Measurements from ENCODE around the gene FAM3B. TPM values are rescaled to one million over a fixed set of nuclear protein-coding genes. Genes with fewer than 3 reads are reported as not detected.

The FAM3B gene
- total RNA-seq, 2 donors from 2014 or later: 1.5 to 11.8 TPM

GRCh38 chr21:41393876-41394465, 77.4 kb downstream of the FAM3B start:
- Histone ChIP-seq H3K27me3 (replicated peaks; ENCODE audit: insufficient read depth) (no peaks in the 10 kb centered on the region), H3K4me1 (ENCODE audit: control insufficient read depth in 1 of 2, low read depth in 2 of 2) (no peaks in the 10 kb centered on the region), H3K9me3 (no peaks in the 10 kb centered on the region), H3K36me3 (peaks cover 3% of the 10 kb centered on the region), H3K27ac (no peak overlapping the region), H3K4me3 (no peak overlapping the region)
- no peak for DNase-seq (ENCODE audit: low spot score)
- no peak for ATAC-seq (ENCODE audit: insufficient number of reproducible peaks, low FRiP score, low read depth)
- TF ChIP-seq CTCF (IDR thresholded peaks at IDR 0.05): no peak

GRCh38 chr21:41396558-41397075, 80.0 kb downstream of the FAM3B start:
- TF ChIP-seq CTCF (IDR thresholded peaks at IDR 0.05): no peak
- no peak for ATAC-seq (ENCODE audit: insufficient number of reproducible peaks, low FRiP score, low read depth)
- no peak overlapping the region for H3K27ac ChIP-seq
- H3K4me1 ChIP-seq (ENCODE audit: control insufficient read depth in 1 of 2, low read depth in 2 of 2): no peaks in the 10 kb centered on the region
- no peak overlapping the region for H3K4me3 ChIP-seq
- H3K27me3 ChIP-seq (replicated peaks; ENCODE audit: insufficient read depth): no peaks in the 10 kb centered on the region
- no peak for DNase-seq (ENCODE audit: low spot score)
- no peaks in the 10 kb centered on the region for H3K9me3 ChIP-seq
- H3K36me3 ChIP-seq: peaks cover 6% of the 10 kb centered on the region

- ATAC-seq (ENCODE audit: insufficient number of reproducible peaks, low FRiP score, low read depth) (no peak), DNase-seq (ENCODE audit: low spot score) (no peak)
- H3K27me3 ChIP-seq (replicated peaks; ENCODE audit: insufficient read depth): no peaks in the 10 kb centered on the region
- no peaks in the 10 kb centered on the region for H3K4me1 ChIP-seq (ENCODE audit: control insufficient read depth in 1 of 2, low read depth in 2 of 2)
- H3K9me3 ChIP-seq: no peaks in the 10 kb centered on the region
- peaks cover 6% of the 10 kb centered on the region for H3K36me3 ChIP-seq
- H3K4me3 ChIP-seq: no peak overlapping the region
- H3K27ac ChIP-seq: no peak overlapping the region
- TF ChIP-seq CTCF (IDR thresholded peaks at IDR 0.05): no peak
Measured at GRCh38 chr21:41397471-41397891, 80.9 kb downstream of the FAM3B start.

GRCh38 chr21:41398251-41398650, 81.7 kb downstream of the FAM3B start:
- Histone ChIP-seq H3K36me3 (peaks cover 6% of the 10 kb centered on the region), H3K4me1 (ENCODE audit: control insufficient read depth in 1 of 2, low read depth in 2 of 2) (no peaks in the 10 kb centered on the region), H3K27ac (no peak overlapping the region), H3K4me3 (no peak overlapping the region), H3K27me3 (replicated peaks; ENCODE audit: insufficient read depth) (no peaks in the 10 kb centered on the region), H3K9me3 (no peaks in the 10 kb centered on the region)
- no peak for TF ChIP-seq CTCF (IDR thresholded peaks at IDR 0.05)
- no peak for ATAC-seq (ENCODE audit: insufficient number of reproducible peaks, low FRiP score, low read depth)
- DNase-seq (ENCODE audit: low spot score): no peak

GRCh38 chr21:41398831-41399230, 82.2 kb downstream of the FAM3B start:
- H3K36me3 ChIP-seq: peaks cover 6% of the 10 kb centered on the region
- H3K4me1 ChIP-seq (ENCODE audit: control insufficient read depth in 1 of 2, low read depth in 2 of 2): no peaks in the 10 kb centered on the region
- H3K9me3 ChIP-seq: no peaks in the 10 kb centered on the region
- no peak overlapping the region for H3K27ac ChIP-seq
- DNase-seq (ENCODE audit: low spot score): no peak
- no peak for TF ChIP-seq CTCF (IDR thresholded peaks at IDR 0.05)
- H3K4me3 ChIP-seq: no peak overlapping the region
- ATAC-seq (ENCODE audit: insufficient number of reproducible peaks, low FRiP score, low read depth): no peak
- H3K27me3 ChIP-seq (replicated peaks; ENCODE audit: insufficient read depth): no peaks in the 10 kb centered on the region

All from thoracic aorta (tissue), 2 donors.